Measurements from ENCODE around the gene ADGRA3. TPM values are rescaled to one million over a fixed set of nuclear protein-coding genes. Genes with fewer than 3 reads are reported as not detected.

Gene ADGRA3
- total and polyA plus RNA-seq, 2 donors (not counting 3 experiments of a cell fraction or from before 2014, with no cell fraction given), result 17.2 to 36.2 TPM

- Histone ChIP-seq H3K4me3 (replicated peaks in 1 of 3; ENCODE audit: insufficient read depth in 1 of 3, low read depth in 1 of 3, low read length in 3 of 3) (no peak overlapping the region), H3K9me1 (replicated peaks; ENCODE audit: control insufficient read depth, extremely low read depth, insufficient read depth, low read length) (no peaks in the 10 kb centered on the region), H3K9ac (replicated peaks; ENCODE audit: extremely low read depth, insufficient read depth, low read length) (no peak overlapping the region), H3K4me2 (ENCODE audit: insufficient read depth, low read length) (no peak overlapping the region), H3K9me3 (replicated peaks; ENCODE audit: control insufficient read depth, insufficient read depth, low read length) (no peaks in the 10 kb centered on the region), H4K20me1 (replicated peaks; ENCODE audit: control insufficient read depth, extremely low read depth, insufficient read depth, low read length) (no peaks in the 10 kb centered on the region), H3K27ac (ENCODE audit: insufficient read depth, low read depth, low read length) (no peak overlapping the region), H3K4me1 (ENCODE audit: control insufficient read depth, extremely low read depth, insufficient read depth, low read length) (no peaks in the 10 kb centered on the region), H3K27me3 (ENCODE audit: control insufficient read depth in 2 of 2, insufficient read depth in 2 of 2, low read length in 2 of 2) (no peaks in the 10 kb centered on the region), H3K79me2 (ENCODE audit: control insufficient read depth, insufficient read depth, low read length) (no peaks in the 10 kb centered on the region), H2AFZ (ENCODE audit: low read depth, low read length) (no peak overlapping the region), H3K36me3 (ENCODE audit: control insufficient read depth in 2 of 2, extremely low read depth in 1 of 2, insufficient read depth in 2 of 2, low read length in 2 of 2) (no peaks in the 10 kb centered on the region)
- no TSS peak for BruUV-seq (replicated peaks)
- intact Hi-C loops (cut with micrococcal nuclease) (no loop called here), dilution Hi-C loops (cut with MboI; ENCODE audit: extremely low pct_ligation_motif_present, low sequenced_read_pairs) (no loop called here)
- ChIA-PET CTCF (interaction anchor here (0.7 kb wide), 1 partner anchor 11 kb away, joined by 3 read pairs; no protein-coding TSS in a partner anchor), POLR2A (no interaction called here)
- FAIRE-seq, result no peak
- no peak for TF ChIP-seq POLR2A (IDR thresholded peaks at IDR 0.05; ENCODE audit: low read depth, low read length)
- no peak for TF ChIP-seq FOS (IDR thresholded peaks at IDR 0.05; ENCODE audit: borderline replicate concordance, insufficient read depth, low read length)
- TF ChIP-seq JUN (IDR thresholded peaks at IDR 0.05; ENCODE audit: borderline replicate concordance, insufficient read depth, insufficient read length, low read depth), result no peak
- TF ChIP-seq POLR2AphosphoS5 (IDR thresholded peaks at IDR 0.05; ENCODE audit: insufficient read depth, low read depth, low read length), result no peak
- TF ChIP-seq CTCF (IDR thresholded peaks at IDR 0.05; ENCODE audit: extremely low read depth in 1 of 2, insufficient read depth in 1 of 2, low read depth in 1 of 2, low read length in 2 of 2), result no peak
- no peak for TF ChIP-seq MAX (IDR thresholded peaks at IDR 0.05; ENCODE audit: insufficient read depth, insufficient read length)
- TF ChIP-seq MYC (IDR thresholded peaks at IDR 0.05; ENCODE audit: low read depth, low read length), result no peak
- no peak for TF ChIP-seq EZH2 (IDR thresholded peaks at IDR 0.05; ENCODE audit: borderline replicate concordance, low read depth, low read length, severe bottlenecking)
- TF ChIP-seq GATA2 (IDR thresholded peaks at IDR 0.05; ENCODE audit: insufficient read depth, insufficient read length, low read depth, low read length), result no peak
- DNase-seq (ENCODE audit: low read depth, low spot score), result no peak
Measured at GRCh38 chr4:22537864-22538263, 22.0 kb upstream of the ADGRA3 start.

Data from endothelial cell of umbilical vein (primary cell).